DMS 273 (cell line): ENCODE results near the gene SSBP2.
"Not testable (repeated sequence)": the region's sequence is repeated elsewhere in the genome, so short reads cannot be mapped to it uniquely, and the experiment has no call there.

Experiments used
- DNase-seq: peaks from one replicate; lab custom pipeline; 2025; ENCODE audit not compliant: unreplicated experiment; lab: John Stamatoyannopoulos, UW

Gene SSBP2

GRCh38 chr5:81469676-81470075, 281.2 kb downstream of the SSBP2 start:
- no peak for DNase-seq

GRCh38 chr5:81450940-81451339, 300.0 kb downstream of the SSBP2 start:
- DNase-seq, result no peak

- no peak for DNase-seq
These were observed 315.9 kb downstream of the SSBP2 start for GRCh38 chr5:81435023-81435422.

GRCh38 chr5:81429985-81430384, 320.9 kb downstream of the SSBP2 start:
- no peak for DNase-seq

GRCh38 chr5:81429363-81429762, 321.5 kb downstream of the SSBP2 start:
- DNase-seq, result no peak

- DNase-seq, result no peak
These were observed 322.0 kb downstream of the SSBP2 start for GRCh38 chr5:81428861-81429260.

GRCh38 chr5:81428446-81428845, 322.5 kb downstream of the SSBP2 start:
- DNase-seq, result no peak

- no peak for DNase-seq
These were observed 323.3 kb downstream of the SSBP2 start for GRCh38 chr5:81427566-81427965.

- peak; percentile 53 for DNase-seq
These were observed 324.4 kb downstream of the SSBP2 start for GRCh38 chr5:81426359-81427030.

- peak; percentile 78 for DNase-seq
These were observed 325.3 kb downstream of the SSBP2 start for GRCh38 chr5:81425569-81425968.

GRCh38 chr5:81424728-81425127, 326.2 kb downstream of the SSBP2 start:
- DNase-seq, result no peak

GRCh38 chr5:81422671-81423070, 328.2 kb downstream of the SSBP2 start:
- DNase-seq, result peak; percentile 7

GRCh38 chr5:81420039-81420667, 330.7 kb downstream of the SSBP2 start:
- no peak for DNase-seq

- no peak for DNase-seq
These were observed 332.3 kb downstream of the SSBP2 start for GRCh38 chr5:81418606-81419005.

GRCh38 chr5:81417052-81417451, 333.8 kb downstream of the SSBP2 start:
- no peak for DNase-seq

GRCh38 chr5:81409896-81410295, 341.0 kb downstream of the SSBP2 start:
- DNase-seq, result no peak

GRCh38 chr5:81409361-81409760, 341.5 kb downstream of the SSBP2 start:
- DNase-seq, result no peak

GRCh38 chr5:81408496-81408895, 342.4 kb downstream of the SSBP2 start:
- no peak for DNase-seq

- DNase-seq, result not testable (repeated sequence)
These were observed 343.1 kb downstream of the SSBP2 start for GRCh38 chr5:81407811-81408210.

- DNase-seq, result no peak
These were observed 345.6 kb downstream of the SSBP2 start for GRCh38 chr5:81405126-81405891.

GRCh38 chr5:81402192-81402930, 348.5 kb downstream of the SSBP2 start:
- DNase-seq, result no peak
